ENCODE results near the gene POLQ.

GRCh38 chr3:121436641-121437040, 109.1 kb downstream of the POLQ start:
- no peak for TF ChIP-seq SIN3A (IDR thresholded peaks at IDR 0.05; ENCODE audit: borderline replicate concordance, insufficient read depth, low read length)
- no peak for TF ChIP-seq TAF1 (IDR thresholded peaks at IDR 0.05; ENCODE audit: borderline replicate concordance, insufficient read depth, low read length)
- TF ChIP-seq, protein P1, sequence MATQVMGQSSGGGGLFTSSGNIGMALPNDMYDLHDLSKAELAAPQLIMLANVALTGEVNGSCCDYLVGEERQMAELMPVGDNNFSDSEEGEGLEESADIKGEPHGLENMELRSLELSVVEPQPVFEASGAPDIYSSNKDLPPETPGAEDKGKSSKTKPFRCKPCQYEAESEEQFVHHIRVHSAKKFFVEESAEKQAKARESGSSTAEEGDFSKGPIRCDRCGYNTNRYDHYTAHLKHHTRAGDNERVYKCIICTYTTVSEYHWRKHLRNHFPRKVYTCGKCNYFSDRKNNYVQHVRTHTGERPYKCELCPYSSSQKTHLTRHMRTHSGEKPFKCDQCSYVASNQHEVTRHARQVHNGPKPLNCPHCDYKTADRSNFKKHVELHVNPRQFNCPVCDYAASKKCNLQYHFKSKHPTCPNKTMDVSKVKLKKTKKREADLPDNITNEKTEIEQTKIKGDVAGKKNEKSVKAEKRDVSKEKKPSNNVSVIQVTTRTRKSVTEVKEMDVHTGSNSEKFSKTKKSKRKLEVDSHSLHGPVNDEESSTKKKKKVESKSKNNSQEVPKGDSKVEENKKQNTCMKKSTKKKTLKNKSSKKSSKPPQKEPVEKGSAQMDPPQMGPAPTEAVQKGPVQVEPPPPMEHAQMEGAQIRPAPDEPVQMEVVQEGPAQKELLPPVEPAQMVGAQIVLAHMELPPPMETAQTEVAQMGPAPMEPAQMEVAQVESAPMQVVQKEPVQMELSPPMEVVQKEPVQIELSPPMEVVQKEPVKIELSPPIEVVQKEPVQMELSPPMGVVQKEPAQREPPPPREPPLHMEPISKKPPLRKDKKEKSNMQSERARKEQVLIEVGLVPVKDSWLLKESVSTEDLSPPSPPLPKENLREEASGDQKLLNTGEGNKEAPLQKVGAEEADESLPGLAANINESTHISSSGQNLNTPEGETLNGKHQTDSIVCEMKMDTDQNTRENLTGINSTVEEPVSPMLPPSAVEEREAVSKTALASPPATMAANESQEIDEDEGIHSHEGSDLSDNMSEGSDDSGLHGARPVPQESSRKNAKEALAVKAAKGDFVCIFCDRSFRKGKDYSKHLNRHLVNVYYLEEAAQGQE (IDR thresholded peaks at IDR 0.05; ENCODE audit: insufficient read depth in 1 of 2, low read depth in 2 of 2, low read length in 2 of 2): no peak
